Prostate gland (tissue), 2 donors: Measurements from ENCODE around the gene UBTF. TPM values are rescaled to one million over a fixed set of nuclear protein-coding genes. Genes with fewer than 3 reads are reported as not detected.

Experiments used
- DNase-seq: peaks from one replicate; pipeline ENCODE4 v3.0.0-alpha.2; 2019; ENCODE audit warnings: low spot score
- H3K27ac ChIP-seq, 2 donors: fragments of 200-600 bp; sonication (generic); 2 replicates each; pipeline ENCODE4 v1.5.1; 2017 to 2019
- H3K27me3 ChIP-seq: fragments of 200-600 bp; sonication (generic); replicated peaks from 2 replicates; pipeline ENCODE4 v1.5.1; 2019; ENCODE audit not compliant: insufficient read depth
- H3K36me3 ChIP-seq, 2 donors: fragments of 200-600 bp; sonication (generic); 1 replicate in 1 of 2; 2 replicates in 1 of 2; pipeline versions ENCODE4 v1.5.1 to v1.8.1; 2017 to 2019
- H3K4me1 ChIP-seq: fragments of 200-600 bp; sonication (generic); replicated peaks from 2 replicates; pipeline ENCODE4 v1.5.1; 2019
- H3K4me3 ChIP-seq, 2 donors: fragments of 200-600 bp; sonication (generic); 2 replicates each; pipeline ENCODE4 v1.5.1; 2017 to 2019
- H3K9me3 ChIP-seq: fragments of 200-600 bp; sonication (generic); 2 replicates; pipeline ENCODE4 v1.5.1; 2017
- POLR2A ChIP-seq: fragments of 450-650 bp; IDR thresholded peaks from one replicate; pipeline ENCODE4 v1.6.1; 2016; ENCODE audit warnings: antibody characterized with exemption, mild to moderate bottlenecking
- POLR2AphosphoS5 ChIP-seq: sonication (generic); formaldehyde crosslinking; IDR thresholded peaks from one replicate; pipeline ENCODE4 v1.6.1; 2017; ENCODE audit warnings: antibody characterized with exemption
- WGBS: methylation state at CpG from one replicate; pipeline ENCODE4 v1.1.5; 2018; 5-methylcytosine and 5-hydroxymethylcytosine counted together
- intact Hi-C: fragments of 100-400 bp; cut with DNase I; formaldehyde crosslinking; loops from one replicate; pipeline ENCODE4 v1.14.2; 2022
- total RNA-seq, 2 donors: library from RNA; depleted of rRNA; stranded (reverse); fragments of >200 nt; gene quantifications; one replicate each; pipeline ENCODE4 v1.1.0, GENCODE V29; 2016
- TF ChIP-seq, protein P1 (sequence below), 4 experiments: fragments of 200-600 bp in 2 of 4; fragments of 450-650 bp in 2 of 4; sonication (generic) in 2 of 4; IDR thresholded peaks; 1 replicate in 3 of 4; 2 replicates in 1 of 4; pipeline ENCODE4 v1.5.1; 2016 to 2019; ENCODE audit warnings: antibody characterized with exemption in 4 of 4, mild to moderate bottlenecking in 2 of 4, moderate library complexity in 2 of 4

Gene UBTF
- total RNA-seq, 2 donors from 2014 or later, result 73.4 to 77.2 TPM

- H3K27ac ChIP-seq, result no peak overlapping the region
- H3K36me3 ChIP-seq, result no peaks in the 10 kb centered on the region
- WGBS, result 75% methylated on average over 5 of the region's 5 CpGs
- no peak overlapping the region for H3K4me3 ChIP-seq
- intact Hi-C loops, result no loop called here
- no peak for TF ChIP-seq POLR2A
- TF ChIP-seq, protein P1, sequence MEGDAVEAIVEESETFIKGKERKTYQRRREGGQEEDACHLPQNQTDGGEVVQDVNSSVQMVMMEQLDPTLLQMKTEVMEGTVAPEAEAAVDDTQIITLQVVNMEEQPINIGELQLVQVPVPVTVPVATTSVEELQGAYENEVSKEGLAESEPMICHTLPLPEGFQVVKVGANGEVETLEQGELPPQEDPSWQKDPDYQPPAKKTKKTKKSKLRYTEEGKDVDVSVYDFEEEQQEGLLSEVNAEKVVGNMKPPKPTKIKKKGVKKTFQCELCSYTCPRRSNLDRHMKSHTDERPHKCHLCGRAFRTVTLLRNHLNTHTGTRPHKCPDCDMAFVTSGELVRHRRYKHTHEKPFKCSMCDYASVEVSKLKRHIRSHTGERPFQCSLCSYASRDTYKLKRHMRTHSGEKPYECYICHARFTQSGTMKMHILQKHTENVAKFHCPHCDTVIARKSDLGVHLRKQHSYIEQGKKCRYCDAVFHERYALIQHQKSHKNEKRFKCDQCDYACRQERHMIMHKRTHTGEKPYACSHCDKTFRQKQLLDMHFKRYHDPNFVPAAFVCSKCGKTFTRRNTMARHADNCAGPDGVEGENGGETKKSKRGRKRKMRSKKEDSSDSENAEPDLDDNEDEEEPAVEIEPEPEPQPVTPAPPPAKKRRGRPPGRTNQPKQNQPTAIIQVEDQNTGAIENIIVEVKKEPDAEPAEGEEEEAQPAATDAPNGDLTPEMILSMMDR (IDR thresholded peaks at IDR 0.05), result no peak
- TF ChIP-seq POLR2AphosphoS5, result no peak
- no peak for DNase-seq
- H3K9me3 ChIP-seq, result no peaks in the 10 kb centered on the region
- no peaks in the 10 kb centered on the region for H3K27me3 ChIP-seq
- H3K4me1 ChIP-seq, result no peaks in the 10 kb centered on the region
These were observed 11.7 kb downstream of the UBTF start for GRCh38 chr17:44207743-44208142.

DNA sequence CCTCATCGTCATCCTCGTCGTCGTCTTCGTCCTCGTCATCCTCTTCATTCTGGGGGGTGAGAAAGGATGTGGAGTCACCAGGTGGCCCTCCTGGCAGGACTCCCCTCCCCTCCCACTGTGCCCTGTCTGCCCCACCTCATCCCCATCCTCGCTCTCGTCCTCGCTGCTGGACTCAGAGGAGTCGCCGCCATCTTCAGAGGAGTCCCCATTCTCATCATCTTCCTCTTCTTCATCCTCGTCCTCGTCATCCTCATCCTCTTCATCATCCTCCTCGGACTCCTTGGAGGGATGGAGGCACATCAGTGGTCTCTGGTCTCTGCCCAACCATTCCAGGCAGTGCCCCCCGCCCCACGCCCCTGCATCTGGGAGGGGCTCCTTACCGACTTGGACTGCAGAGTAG, 12.2 kb downstream of the UBTF start:
- DNase-seq, result no peak
- 78% methylated on average over 17 of the region's 17 CpGs for WGBS
- Histone ChIP-seq H3K4me1 (no peaks in the 10 kb centered on the region), H3K27me3 (no peaks in the 10 kb centered on the region), H3K4me3 (no peak overlapping the region), H3K36me3 (no peaks in the 10 kb centered on the region), H3K9me3 (no peaks in the 10 kb centered on the region), H3K27ac (no peak overlapping the region)
- intact Hi-C loops, result no loop called here
- TF ChIP-seq, protein P1 (IDR thresholded peaks at IDR 0.05), result no peak

- TF ChIP-seq, protein P1 (IDR thresholded peaks at IDR 0.05), result no peak
- TF ChIP-seq POLR2AphosphoS5 (no peak), POLR2A (no peak)
- H3K4me1 ChIP-seq, result no peaks in the 10 kb centered on the region
- intact Hi-C loops, result no loop called here
- no peak for DNase-seq
- no peaks in the 10 kb centered on the region for H3K9me3 ChIP-seq
- H3K27ac ChIP-seq, result no peak overlapping the region
- WGBS, result 75% methylated on average over 6 of the region's 6 CpGs
- no peak overlapping the region for H3K4me3 ChIP-seq
- H3K36me3 ChIP-seq, result no peaks in the 10 kb centered on the region
- no peaks in the 10 kb centered on the region for H3K27me3 ChIP-seq
These were observed 12.7 kb downstream of the UBTF start for GRCh38 chr17:44206825-44207155.

GRCh38 chr17:44205962-44206824, 13.3 kb downstream of the UBTF start:
- Histone ChIP-seq H3K27ac (no peak overlapping the region), H3K36me3 (no peaks in the 10 kb centered on the region), H3K4me3 (no peak overlapping the region), H3K9me3 (no peaks in the 10 kb centered on the region), H3K4me1 (no peaks in the 10 kb centered on the region), H3K27me3 (no peaks in the 10 kb centered on the region)
- DNase-seq, result no peak
- intact Hi-C loops, result no loop called here
- 49% methylated on average over 13 of the region's 13 CpGs for WGBS
- TF ChIP-seq POLR2AphosphoS5 (no peak), POLR2A (no peak)
- TF ChIP-seq, protein P1 (IDR thresholded peaks at IDR 0.05), result no peak

- no peak overlapping the region for H3K4me3 ChIP-seq
- TF ChIP-seq POLR2A, result no peak
- TF ChIP-seq, protein P1 (IDR thresholded peaks at IDR 0.05), result no peak
- no peak for TF ChIP-seq POLR2AphosphoS5
- intact Hi-C loops, result no loop called here
- H3K9me3 ChIP-seq, result no peaks in the 10 kb centered on the region
- no peaks in the 10 kb centered on the region for H3K4me1 ChIP-seq
- no peaks in the 10 kb centered on the region for H3K36me3 ChIP-seq
- DNase-seq, result no peak
- H3K27me3 ChIP-seq, result no peaks in the 10 kb centered on the region
- WGBS, result 68% methylated on average over 5 of the region's 5 CpGs
- H3K27ac ChIP-seq, result no peak overlapping the region
These were observed 15.0 kb downstream of the UBTF start for GRCh38 chr17:44204441-44204882.
